Measurements from ENCODE around the gene ABL1.

ABL1 gene

DNA sequence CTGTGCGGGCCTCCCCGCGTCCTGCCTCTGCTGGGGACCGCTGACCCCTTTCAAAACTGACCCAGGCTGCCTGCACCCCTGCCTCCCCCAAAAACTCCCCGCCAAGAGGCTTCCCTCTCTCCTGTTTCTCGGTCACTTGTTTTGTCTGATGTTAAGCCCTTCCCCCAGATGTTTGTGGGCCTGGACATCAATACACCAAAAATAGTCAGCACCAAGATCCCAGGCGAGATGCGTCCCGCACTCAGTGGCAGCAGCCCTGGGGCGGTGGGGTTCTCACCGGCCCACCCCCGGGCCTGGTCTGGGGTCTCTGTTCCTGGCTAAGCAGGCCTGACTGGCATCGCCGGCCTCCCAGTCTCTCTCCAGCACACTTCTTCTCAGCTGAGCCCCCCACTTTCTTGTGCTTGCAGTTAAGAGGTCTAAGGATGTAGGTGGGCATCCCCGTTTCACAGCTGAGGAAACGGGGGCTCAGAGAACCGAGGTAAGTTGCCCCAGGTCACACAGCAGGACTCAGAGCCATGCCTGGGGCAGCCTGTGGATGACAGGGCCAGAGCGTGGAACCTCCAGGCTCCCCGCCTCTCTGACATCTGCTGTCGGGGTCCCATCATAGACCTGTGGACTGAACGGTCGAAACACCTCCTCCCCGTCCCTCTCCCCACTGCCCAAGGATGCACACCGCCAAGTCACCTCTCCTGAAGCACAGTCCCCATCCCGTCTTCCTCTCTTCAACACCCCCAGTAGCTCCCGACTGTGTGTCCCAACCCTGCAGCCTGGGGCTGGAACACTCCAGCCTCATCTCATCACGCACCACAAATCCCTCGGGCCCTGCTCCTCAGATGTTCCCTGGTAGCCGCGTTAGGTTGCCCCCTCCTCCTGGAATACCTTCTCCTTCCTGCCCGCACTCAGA, 87.2 kb downstream of the ABL1 start:
- TF ChIP-seq, protein P1, sequence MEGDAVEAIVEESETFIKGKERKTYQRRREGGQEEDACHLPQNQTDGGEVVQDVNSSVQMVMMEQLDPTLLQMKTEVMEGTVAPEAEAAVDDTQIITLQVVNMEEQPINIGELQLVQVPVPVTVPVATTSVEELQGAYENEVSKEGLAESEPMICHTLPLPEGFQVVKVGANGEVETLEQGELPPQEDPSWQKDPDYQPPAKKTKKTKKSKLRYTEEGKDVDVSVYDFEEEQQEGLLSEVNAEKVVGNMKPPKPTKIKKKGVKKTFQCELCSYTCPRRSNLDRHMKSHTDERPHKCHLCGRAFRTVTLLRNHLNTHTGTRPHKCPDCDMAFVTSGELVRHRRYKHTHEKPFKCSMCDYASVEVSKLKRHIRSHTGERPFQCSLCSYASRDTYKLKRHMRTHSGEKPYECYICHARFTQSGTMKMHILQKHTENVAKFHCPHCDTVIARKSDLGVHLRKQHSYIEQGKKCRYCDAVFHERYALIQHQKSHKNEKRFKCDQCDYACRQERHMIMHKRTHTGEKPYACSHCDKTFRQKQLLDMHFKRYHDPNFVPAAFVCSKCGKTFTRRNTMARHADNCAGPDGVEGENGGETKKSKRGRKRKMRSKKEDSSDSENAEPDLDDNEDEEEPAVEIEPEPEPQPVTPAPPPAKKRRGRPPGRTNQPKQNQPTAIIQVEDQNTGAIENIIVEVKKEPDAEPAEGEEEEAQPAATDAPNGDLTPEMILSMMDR (IDR thresholded peaks at IDR 0.05; ENCODE audit: low read depth, low read length): no peak
- no peak overlapping the region for H3K4me3 ChIP-seq (ENCODE audit: low read depth, low read length)

DNA sequence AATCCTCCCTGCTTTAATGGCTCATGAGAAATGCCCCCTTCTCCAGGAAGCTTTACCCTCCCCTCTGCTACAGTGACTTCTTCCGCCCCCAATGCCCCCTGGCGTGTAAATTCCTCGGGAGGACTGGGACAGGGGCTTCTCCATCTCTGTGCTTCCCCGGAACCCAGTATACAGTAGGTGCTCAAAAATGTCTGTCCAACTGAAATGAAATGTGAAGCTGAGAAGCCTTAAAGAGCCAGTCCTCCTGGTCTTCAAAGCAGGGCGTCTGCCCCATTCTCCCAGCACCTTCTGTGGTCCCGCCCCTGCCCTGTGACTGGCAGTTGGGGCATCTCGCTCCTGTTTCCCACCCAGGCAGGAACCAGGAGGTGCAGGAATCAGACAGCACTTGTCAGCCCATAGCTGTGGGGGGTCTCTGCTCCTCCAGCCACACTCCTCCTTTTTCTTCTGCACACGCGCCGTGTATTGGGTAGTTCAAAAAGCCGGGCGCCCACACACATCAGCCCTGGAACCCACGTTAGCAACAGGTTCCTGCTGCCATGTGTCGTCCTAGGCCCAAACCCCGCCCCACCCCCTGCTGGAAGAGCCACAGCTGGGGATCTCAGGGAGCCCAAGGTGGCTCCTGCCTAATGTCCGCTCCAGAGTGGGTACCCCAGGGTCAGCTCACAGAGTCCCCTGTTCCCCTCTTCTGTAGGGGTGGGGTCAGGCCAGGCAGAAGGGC, 88.0 kb downstream of the ABL1 start:
- no peak overlapping the region for H3K4me3 ChIP-seq (ENCODE audit: low read depth, low read length)
- TF ChIP-seq, protein P1 (IDR thresholded peaks at IDR 0.05; ENCODE audit: low read depth, low read length): no peak

DNA sequence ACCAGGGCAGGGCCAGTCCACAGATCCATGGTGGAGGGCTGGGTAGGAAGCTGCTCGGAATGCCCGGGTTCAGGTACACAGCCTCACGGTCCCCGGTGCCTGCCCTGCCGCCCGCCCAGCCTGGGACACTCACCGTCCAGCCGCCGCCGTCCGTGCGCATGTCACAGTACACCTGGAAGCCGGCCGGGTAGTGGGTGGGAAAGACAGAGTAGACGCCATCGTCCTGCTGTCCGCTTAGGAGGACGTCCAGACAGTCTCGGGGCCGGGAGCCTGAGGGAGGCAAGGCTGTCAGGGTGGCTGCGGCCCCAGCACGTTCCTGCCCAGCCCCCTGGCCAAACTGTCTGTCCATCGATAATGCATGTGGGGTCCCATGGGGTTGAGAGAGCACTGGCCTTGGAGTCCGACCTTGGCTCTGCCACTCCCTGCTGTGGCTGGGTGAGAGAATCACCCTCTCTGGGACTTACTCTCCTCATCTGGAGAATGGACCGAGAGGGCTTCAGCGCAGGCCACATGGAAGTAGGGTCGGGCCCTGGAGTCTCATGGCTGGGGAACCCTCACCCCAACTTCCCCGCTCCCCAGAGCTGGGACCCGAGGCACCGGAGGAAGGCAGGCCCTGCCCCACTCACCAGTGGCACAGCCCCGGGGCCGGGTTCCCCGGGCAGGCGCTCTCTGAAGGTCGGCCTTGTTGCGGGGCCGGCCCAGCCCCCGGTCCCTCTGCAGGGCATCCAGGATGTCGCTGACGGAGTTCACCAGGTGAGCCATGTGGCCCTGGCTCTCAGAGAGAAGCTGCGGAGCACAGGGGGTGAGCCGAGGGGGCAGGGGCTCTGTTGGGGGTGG, 88.8 kb downstream of the ABL1 start:
- H3K4me3 ChIP-seq (ENCODE audit: low read depth, low read length): no peak overlapping the region
- TF ChIP-seq, protein P1 (IDR thresholded peaks at IDR 0.05; ENCODE audit: low read depth, low read length): no peak

DNA sequence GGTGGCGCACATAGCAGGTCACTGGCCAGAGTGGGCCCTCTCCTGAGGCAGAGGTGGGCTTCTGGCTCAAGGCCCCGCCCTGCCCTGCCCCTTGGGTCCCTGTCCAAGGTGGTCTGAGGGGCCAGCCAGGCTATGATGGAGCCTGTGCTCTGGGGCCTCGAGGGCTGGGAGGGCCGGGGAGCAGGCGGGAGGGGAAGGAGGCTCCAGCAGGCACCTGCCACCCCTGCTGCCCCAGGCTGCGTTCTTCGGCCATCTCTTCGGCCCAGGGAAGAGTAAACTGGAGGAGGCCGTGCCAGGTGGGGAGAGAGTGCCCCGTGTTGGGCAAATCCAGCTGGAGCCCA, 89.4 kb downstream of the ABL1 start:
- H3K4me3 ChIP-seq (ENCODE audit: low read depth, low read length): no peak overlapping the region
- TF ChIP-seq, protein P1 (IDR thresholded peaks at IDR 0.05; ENCODE audit: low read depth, low read length): no peak

DNA sequence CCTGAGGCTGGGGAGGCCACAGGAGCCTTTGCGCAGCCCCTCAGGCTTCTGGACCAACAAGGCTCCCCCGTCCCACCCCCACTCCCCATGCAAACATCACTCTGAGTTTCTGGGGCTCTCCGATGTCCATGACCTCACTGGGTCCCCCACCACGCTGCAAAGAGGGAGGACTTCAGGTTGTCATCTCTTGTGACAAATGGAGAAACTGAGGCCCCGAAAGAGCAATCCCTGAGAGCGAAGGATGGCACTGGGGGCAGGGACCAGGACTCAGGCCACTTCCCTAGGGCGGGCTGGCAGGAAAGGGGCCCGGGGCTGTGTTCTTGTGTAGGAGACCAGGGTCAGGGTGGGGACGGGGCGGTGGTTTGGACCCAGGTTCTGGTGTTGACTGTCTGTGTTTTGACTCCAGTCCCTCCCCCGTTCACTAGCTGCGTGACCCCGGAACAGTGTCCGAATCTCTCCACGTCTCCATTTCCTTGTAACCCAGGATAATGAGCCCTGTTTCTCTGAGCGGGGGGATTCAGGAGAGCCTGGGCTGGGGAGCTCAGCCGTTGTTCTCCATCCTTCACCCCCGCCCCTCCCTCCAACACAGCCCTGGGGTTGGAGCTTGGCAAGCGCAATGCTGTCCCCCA, 90.1 kb downstream of the ABL1 start:
- TF ChIP-seq, protein P1 (IDR thresholded peaks at IDR 0.05; ENCODE audit: low read depth, low read length): no peak
- H3K4me3 ChIP-seq (ENCODE audit: low read depth, low read length): no peak overlapping the region

DNA sequence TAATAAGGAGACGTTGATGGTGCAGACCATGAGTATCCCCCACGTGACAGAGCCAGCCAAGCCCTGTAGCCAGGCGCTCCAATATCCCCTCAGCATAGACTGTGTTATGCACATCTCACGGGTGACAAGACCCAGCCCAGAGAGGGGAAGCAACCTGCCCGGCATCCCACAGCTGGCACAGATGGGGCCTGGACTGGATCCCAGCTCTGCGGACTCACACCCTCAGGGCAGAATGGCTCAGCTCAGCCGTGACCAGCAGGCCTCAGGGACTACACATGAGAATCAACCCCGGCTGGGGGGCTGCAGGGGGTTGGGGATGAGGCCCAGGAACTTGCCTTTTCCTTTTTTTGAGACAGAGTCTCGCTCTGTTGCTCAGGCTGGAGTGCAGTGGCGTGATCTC, 92.3 kb downstream of the ABL1 start:
- TF ChIP-seq, protein P1 (IDR thresholded peaks at IDR 0.05; ENCODE audit: low read depth, low read length): no peak
- no peak overlapping the region for H3K4me3 ChIP-seq (ENCODE audit: low read depth, low read length)
